ENCODE results near the gene TJAP1. TPM values are rescaled to one million over a fixed set of nuclear protein-coding genes. Genes with fewer than 3 reads are reported as not detected.

Gene TJAP1
- total and polyA plus RNA-seq, 2 of the 8 experiments (the other 6 are each of a cell fraction or from before 2014, with no cell fraction given), result 30.7 to 40.4 TPM

DNA sequence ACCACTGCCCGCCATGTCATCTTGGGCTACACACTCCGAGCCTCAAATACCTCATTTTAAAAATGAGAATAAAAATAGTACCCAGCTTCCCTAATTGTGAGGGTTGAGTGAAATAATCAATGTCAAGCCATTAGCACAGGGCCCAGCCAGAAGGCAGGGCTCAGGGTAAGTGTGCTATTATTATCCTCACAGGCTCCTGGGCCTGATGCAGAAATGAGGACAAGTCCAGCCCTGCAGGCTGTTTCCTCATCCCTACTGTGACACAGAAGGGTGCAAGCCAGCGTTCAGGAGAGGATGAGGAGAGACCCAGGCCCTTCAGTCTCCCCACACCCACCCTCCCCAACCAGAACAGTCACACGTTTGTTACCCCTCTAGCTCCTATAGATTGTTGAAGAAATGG lies 26.0 kb upstream of the TJAP1 start (continued):
- TF ChIP-seq, protein P1, sequence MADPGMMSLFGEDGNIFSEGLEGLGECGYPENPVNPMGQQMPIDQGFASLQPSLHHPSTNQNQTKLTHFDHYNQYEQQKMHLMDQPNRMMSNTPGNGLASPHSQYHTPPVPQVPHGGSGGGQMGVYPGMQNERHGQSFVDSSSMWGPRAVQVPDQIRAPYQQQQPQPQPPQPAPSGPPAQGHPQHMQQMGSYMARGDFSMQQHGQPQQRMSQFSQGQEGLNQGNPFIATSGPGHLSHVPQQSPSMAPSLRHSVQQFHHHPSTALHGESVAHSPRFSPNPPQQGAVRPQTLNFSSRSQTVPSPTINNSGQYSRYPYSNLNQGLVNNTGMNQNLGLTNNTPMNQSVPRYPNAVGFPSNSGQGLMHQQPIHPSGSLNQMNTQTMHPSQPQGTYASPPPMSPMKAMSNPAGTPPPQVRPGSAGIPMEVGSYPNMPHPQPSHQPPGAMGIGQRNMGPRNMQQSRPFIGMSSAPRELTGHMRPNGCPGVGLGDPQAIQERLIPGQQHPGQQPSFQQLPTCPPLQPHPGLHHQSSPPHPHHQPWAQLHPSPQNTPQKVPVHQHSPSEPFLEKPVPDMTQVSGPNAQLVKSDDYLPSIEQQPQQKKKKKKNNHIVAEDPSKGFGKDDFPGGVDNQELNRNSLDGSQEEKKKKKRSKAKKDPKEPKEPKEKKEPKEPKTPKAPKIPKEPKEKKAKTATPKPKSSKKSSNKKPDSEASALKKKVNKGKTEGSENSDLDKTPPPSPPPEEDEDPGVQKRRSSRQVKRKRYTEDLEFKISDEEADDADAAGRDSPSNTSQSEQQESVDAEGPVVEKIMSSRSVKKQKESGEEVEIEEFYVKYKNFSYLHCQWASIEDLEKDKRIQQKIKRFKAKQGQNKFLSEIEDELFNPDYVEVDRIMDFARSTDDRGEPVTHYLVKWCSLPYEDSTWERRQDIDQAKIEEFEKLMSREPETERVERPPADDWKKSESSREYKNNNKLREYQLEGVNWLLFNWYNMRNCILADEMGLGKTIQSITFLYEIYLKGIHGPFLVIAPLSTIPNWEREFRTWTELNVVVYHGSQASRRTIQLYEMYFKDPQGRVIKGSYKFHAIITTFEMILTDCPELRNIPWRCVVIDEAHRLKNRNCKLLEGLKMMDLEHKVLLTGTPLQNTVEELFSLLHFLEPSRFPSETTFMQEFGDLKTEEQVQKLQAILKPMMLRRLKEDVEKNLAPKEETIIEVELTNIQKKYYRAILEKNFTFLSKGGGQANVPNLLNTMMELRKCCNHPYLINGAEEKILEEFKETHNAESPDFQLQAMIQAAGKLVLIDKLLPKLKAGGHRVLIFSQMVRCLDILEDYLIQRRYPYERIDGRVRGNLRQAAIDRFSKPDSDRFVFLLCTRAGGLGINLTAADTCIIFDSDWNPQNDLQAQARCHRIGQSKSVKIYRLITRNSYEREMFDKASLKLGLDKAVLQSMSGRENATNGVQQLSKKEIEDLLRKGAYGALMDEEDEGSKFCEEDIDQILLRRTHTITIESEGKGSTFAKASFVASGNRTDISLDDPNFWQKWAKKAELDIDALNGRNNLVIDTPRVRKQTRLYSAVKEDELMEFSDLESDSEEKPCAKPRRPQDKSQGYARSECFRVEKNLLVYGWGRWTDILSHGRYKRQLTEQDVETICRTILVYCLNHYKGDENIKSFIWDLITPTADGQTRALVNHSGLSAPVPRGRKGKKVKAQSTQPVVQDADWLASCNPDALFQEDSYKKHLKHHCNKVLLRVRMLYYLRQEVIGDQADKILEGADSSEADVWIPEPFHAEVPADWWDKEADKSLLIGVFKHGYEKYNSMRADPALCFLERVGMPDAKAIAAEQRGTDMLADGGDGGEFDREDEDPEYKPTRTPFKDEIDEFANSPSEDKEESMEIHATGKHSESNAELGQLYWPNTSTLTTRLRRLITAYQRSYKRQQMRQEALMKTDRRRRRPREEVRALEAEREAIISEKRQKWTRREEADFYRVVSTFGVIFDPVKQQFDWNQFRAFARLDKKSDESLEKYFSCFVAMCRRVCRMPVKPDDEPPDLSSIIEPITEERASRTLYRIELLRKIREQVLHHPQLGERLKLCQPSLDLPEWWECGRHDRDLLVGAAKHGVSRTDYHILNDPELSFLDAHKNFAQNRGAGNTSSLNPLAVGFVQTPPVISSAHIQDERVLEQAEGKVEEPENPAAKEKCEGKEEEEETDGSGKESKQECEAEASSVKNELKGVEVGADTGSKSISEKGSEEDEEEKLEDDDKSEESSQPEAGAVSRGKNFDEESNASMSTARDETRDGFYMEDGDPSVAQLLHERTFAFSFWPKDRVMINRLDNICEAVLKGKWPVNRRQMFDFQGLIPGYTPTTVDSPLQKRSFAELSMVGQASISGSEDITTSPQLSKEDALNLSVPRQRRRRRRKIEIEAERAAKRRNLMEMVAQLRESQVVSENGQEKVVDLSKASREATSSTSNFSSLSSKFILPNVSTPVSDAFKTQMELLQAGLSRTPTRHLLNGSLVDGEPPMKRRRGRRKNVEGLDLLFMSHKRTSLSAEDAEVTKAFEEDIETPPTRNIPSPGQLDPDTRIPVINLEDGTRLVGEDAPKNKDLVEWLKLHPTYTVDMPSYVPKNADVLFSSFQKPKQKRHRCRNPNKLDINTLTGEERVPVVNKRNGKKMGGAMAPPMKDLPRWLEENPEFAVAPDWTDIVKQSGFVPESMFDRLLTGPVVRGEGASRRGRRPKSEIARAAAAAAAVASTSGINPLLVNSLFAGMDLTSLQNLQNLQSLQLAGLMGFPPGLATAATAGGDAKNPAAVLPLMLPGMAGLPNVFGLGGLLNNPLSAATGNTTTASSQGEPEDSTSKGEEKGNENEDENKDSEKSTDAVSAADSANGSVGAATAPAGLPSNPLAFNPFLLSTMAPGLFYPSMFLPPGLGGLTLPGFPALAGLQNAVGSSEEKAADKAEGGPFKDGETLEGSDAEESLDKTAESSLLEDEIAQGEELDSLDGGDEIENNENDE (IDR thresholded peaks at IDR 0.05; ENCODE audit: insufficient replicate concordance, low read length), result no peak

Data from H1 (cell line).